ENCODE results near the gene RITA1. TPM values are rescaled to one million over a fixed set of nuclear protein-coding genes. Genes with fewer than 3 reads are reported as not detected.

The RITA1 gene
- total and polyA plus RNA-seq, 10 of the 15 experiments (the other 5 are each of a cell fraction or from before 2014, with no cell fraction given) = 2.3 to 39.9 (median 24.8) TPM

DNA sequence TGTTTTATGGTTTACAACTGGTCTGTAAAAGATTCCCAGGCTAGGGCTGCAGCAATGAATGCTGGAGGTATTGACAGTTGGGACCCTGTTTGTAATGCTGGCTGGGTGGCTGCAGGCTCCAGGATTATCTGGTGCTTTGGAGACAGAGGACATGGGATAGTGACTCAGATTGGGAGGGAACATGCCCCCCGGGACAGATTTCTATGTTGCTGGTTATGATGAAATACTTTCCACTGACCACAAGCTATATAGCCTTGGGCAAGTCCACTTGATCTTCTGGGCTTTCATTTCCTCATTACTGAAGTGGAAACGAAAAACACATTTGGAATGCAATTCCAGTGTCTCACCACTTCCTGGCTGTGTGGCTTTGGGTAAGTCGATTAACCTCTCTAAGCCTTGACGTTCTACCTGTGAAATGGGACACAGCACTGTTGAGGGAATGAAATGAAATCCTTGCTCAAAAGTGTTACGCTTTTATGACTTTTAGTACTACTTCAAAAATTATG is 29.4 kb downstream of the RITA1 start (continued):
- TF ChIP-seq, protein P1, sequence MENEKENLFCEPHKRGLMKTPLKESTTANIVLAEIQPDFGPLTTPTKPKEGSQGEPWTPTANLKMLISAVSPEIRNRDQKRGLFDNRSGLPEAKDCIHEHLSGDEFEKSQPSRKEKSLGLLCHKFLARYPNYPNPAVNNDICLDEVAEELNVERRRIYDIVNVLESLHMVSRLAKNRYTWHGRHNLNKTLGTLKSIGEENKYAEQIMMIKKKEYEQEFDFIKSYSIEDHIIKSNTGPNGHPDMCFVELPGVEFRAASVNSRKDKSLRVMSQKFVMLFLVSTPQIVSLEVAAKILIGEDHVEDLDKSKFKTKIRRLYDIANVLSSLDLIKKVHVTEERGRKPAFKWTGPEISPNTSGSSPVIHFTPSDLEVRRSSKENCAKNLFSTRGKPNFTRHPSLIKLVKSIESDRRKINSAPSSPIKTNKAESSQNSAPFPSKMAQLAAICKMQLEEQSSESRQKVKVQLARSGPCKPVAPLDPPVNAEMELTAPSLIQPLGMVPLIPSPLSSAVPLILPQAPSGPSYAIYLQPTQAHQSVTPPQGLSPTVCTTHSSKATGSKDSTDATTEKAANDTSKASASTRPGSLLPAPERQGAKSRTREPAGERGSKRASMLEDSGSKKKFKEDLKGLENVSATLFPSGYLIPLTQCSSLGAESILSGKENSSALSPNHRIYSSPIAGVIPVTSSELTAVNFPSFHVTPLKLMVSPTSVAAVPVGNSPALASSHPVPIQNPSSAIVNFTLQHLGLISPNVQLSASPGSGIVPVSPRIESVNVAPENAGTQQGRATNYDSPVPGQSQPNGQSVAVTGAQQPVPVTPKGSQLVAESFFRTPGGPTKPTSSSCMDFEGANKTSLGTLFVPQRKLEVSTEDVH (IDR thresholded peaks at IDR 0.05; ENCODE audit: low read depth, partially characterized antibody) = no peak
- TF ChIP-seq, protein P2, sequence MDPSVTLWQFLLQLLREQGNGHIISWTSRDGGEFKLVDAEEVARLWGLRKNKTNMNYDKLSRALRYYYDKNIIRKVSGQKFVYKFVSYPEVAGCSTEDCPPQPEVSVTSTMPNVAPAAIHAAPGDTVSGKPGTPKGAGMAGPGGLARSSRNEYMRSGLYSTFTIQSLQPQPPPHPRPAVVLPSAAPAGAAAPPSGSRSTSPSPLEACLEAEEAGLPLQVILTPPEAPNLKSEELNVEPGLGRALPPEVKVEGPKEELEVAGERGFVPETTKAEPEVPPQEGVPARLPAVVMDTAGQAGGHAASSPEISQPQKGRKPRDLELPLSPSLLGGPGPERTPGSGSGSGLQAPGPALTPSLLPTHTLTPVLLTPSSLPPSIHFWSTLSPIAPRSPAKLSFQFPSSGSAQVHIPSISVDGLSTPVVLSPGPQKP (IDR thresholded peaks at IDR 0.05; ENCODE audit: low read depth, low read length) = no peak
- TF ChIP-seq, protein P3, sequence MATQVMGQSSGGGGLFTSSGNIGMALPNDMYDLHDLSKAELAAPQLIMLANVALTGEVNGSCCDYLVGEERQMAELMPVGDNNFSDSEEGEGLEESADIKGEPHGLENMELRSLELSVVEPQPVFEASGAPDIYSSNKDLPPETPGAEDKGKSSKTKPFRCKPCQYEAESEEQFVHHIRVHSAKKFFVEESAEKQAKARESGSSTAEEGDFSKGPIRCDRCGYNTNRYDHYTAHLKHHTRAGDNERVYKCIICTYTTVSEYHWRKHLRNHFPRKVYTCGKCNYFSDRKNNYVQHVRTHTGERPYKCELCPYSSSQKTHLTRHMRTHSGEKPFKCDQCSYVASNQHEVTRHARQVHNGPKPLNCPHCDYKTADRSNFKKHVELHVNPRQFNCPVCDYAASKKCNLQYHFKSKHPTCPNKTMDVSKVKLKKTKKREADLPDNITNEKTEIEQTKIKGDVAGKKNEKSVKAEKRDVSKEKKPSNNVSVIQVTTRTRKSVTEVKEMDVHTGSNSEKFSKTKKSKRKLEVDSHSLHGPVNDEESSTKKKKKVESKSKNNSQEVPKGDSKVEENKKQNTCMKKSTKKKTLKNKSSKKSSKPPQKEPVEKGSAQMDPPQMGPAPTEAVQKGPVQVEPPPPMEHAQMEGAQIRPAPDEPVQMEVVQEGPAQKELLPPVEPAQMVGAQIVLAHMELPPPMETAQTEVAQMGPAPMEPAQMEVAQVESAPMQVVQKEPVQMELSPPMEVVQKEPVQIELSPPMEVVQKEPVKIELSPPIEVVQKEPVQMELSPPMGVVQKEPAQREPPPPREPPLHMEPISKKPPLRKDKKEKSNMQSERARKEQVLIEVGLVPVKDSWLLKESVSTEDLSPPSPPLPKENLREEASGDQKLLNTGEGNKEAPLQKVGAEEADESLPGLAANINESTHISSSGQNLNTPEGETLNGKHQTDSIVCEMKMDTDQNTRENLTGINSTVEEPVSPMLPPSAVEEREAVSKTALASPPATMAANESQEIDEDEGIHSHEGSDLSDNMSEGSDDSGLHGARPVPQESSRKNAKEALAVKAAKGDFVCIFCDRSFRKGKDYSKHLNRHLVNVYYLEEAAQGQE (IDR thresholded peaks at IDR 0.05; ENCODE audit: low read depth, low read length) = no peak
- TF ChIP-seq, protein P4, sequence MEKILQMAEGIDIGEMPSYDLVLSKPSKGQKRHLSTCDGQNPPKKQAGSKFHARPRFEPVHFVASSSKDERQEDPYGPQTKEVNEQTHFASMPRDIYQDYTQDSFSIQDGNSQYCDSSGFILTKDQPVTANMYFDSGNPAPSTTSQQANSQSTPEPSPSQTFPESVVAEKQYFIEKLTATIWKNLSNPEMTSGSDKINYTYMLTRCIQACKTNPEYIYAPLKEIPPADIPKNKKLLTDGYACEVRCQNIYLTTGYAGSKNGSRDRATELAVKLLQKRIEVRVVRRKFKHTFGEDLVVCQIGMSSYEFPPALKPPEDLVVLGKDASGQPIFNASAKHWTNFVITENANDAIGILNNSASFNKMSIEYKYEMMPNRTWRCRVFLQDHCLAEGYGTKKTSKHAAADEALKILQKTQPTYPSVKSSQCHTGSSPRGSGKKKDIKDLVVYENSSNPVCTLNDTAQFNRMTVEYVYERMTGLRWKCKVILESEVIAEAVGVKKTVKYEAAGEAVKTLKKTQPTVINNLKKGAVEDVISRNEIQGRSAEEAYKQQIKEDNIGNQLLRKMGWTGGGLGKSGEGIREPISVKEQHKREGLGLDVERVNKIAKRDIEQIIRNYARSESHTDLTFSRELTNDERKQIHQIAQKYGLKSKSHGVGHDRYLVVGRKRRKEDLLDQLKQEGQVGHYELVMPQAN (conservative IDR thresholded peaks at IDR 0.05) = peak; percentile 57; the same call in 1 of the 2 replicates
- TF ChIP-seq, protein P5, sequence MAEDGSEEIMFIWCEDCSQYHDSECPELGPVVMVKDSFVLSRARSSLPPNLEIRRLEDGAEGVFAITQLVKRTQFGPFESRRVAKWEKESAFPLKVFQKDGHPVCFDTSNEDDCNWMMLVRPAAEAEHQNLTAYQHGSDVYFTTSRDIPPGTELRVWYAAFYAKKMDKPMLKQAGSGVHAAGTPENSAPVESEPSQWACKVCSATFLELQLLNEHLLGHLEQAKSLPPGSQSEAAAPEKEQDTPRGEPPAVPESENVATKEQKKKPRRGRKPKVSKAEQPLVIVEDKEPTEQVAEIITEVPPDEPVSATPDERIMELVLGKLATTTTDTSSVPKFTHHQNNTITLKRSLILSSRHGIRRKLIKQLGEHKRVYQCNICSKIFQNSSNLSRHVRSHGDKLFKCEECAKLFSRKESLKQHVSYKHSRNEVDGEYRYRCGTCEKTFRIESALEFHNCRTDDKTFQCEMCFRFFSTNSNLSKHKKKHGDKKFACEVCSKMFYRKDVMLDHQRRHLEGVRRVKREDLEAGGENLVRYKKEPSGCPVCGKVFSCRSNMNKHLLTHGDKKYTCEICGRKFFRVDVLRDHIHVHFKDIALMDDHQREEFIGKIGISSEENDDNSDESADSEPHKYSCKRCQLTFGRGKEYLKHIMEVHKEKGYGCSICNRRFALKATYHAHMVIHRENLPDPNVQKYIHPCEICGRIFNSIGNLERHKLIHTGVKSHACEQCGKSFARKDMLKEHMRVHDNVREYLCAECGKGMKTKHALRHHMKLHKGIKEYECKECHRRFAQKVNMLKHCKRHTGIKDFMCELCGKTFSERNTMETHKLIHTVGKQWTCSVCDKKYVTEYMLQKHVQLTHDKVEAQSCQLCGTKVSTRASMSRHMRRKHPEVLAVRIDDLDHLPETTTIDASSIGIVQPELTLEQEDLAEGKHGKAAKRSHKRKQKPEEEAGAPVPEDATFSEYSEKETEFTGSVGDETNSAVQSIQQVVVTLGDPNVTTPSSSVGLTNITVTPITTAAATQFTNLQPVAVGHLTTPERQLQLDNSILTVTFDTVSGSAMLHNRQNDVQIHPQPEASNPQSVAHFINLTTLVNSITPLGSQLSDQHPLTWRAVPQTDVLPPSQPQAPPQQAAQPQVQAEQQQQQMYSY (CRISPR knock-in tag; IDR thresholded peaks at IDR 0.05) = no peak
- no peak for TF ChIP-seq YBX1 (IDR thresholded peaks at IDR 0.05)
- TF ChIP-seq, protein P6, sequence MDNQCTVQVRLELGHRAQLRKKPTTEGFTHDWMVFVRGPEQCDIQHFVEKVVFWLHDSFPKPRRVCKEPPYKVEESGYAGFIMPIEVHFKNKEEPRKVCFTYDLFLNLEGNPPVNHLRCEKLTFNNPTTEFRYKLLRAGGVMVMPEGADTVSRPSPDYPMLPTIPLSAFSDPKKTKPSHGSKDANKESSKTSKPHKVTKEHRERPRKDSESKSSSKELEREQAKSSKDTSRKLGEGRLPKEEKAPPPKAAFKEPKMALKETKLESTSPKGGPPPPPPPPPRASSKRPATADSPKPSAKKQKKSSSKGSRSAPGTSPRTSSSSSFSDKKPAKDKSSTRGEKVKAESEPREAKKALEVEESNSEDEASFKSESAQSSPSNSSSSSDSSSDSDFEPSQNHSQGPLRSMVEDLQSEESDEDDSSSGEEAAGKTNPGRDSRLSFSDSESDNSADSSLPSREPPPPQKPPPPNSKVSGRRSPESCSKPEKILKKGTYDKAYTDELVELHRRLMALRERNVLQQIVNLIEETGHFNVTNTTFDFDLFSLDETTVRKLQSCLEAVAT (IDR thresholded peaks at IDR 0.05) = no peak; the same call in 1 of the 2 replicates
- no peak for TF ChIP-seq FOS (IDR thresholded peaks at IDR 0.05; ENCODE audit: borderline replicate concordance, extremely low read depth, insufficient read length)
- peak; percentile 99 for TF ChIP-seq EED (IDR thresholded peaks at IDR 0.05; ENCODE audit: low read depth)
- peak; percentile 99 for TF ChIP-seq IKZF1 (conservative IDR thresholded peaks at IDR 0.05)
- TF ChIP-seq RAD51 (IDR thresholded peaks at IDR 0.05) = no peak
- TF ChIP-seq STAT3 (IDR thresholded peaks at IDR 0.05; ENCODE audit: low read depth, low read length) = no peak
- peak; percentile 52; the same call in 1 of the 2 replicates for TF ChIP-seq RB1 (IDR thresholded peaks at IDR 0.05; ENCODE audit: borderline replicate concordance)
- peak; percentile 95 for TF ChIP-seq CBFB (IDR thresholded peaks at IDR 0.05; ENCODE audit: low read depth)
